Spleen (tissue), 11 donors: ENCODE measurements around the gene PAX6. TPM values are rescaled to one million over a fixed set of nuclear protein-coding genes. Genes with fewer than 3 reads are reported as not detected.
A peak's percentile ranks its signal among the peaks of the same experiment; 100 is the strongest.

ENCODE experiments used
- DNase-seq: peaks from one replicate; pipeline ENCODE4 v3.0.0-alpha.2; 2020
- H3K27ac ChIP-seq, 8 donors: fragments of 200-600 bp; sonication (generic) in 7 of 8; 1 replicate in 4 of 8; 2 replicates in 4 of 8; pipeline versions ENCODE4 v1.5.0 to v1.8.0; 2016 to 2021; ENCODE audit warnings: inconsistent platforms in 4 of 8, mild to moderate bottlenecking in 4 of 8, moderate library complexity in 1 of 8
- H3K27me3 ChIP-seq, 7 donors: fragments of 200-600 bp; sonication (generic) in 6 of 7; replicated peaks in 1 of 7; 1 replicate in 4 of 7; 2 replicates in 3 of 7; pipeline versions ENCODE4 v1.5.0 to v1.8.0; 2016 to 2021; ENCODE audit warnings: inconsistent platforms in 3 of 7, mild to moderate bottlenecking in 1 of 7
- H3K36me3 ChIP-seq, 6 donors: fragments of 200-600 bp; sonication (generic) in 5 of 6; 1 replicate in 4 of 6; 2 replicates in 2 of 6; pipeline versions ENCODE4 v1.5.0 to v1.8.0; 2016 to 2021; ENCODE audit warnings: inconsistent platforms in 2 of 6
- H3K4me1 ChIP-seq, 6 donors: fragments of 200-600 bp; sonication (generic) in 5 of 6; 1 replicate in 3 of 6; 2 replicates in 3 of 6; pipeline versions ENCODE4 v1.5.0 to v1.8.0; 2016 to 2021; ENCODE audit warnings: inconsistent platforms in 3 of 6
- H3K4me3 ChIP-seq, 8 donors: fragments of 200-600 bp; sonication (generic) in 7 of 8; 1 replicate in 4 of 8; 2 replicates in 4 of 8; pipeline versions ENCODE4 v1.5.0 to v1.8.0; 2016 to 2021; ENCODE audit warnings: inconsistent platforms in 4 of 8, mild to moderate bottlenecking in 4 of 8, moderate library complexity in 2 of 8
- H3K9me3 ChIP-seq, 8 donors: fragments of 200-600 bp; sonication (generic) in 7 of 8; 1 replicate in 4 of 8; 2 replicates in 4 of 8; pipeline versions ENCODE4 v1.5.0 to v1.8.0; 2016 to 2021; ENCODE audit warnings: inconsistent platforms in 4 of 8
- CTCF ChIP-seq, 11 experiments: fragments of 200-600 bp in 7 of 11; fragments of 450-650 bp in 4 of 11; sonication (generic) in 4 of 11; IDR thresholded peaks in 8 of 11; conservative IDR thresholded peaks in 3 of 11; 1 replicate in 7 of 11; 2 replicates in 4 of 11; pipeline versions ENCODE4 v1.4.0 to v1.8.0; 2016 to 2021; ENCODE audit warnings: antibody characterized with exemption in 11 of 11, inconsistent platforms in 4 of 11, mild to moderate bottlenecking in 1 of 11
- POLR2A ChIP-seq, 3 donors: fragments of 450-650 bp; IDR thresholded peaks; one replicate each; pipeline ENCODE4 v1.5.1; 2017; ENCODE audit warnings: antibody characterized with exemption in 3 of 3, mild to moderate bottlenecking in 1 of 3
- POLR2AphosphoS5 ChIP-seq, 3 donors: sonication (generic); formaldehyde crosslinking; IDR thresholded peaks; one replicate each; pipeline ENCODE4 v1.5.1; 2017; ENCODE audit warnings: antibody characterized with exemption in 3 of 3
- WGBS, 5 donors: extraction: QIAGEN DNeasy Blood & Tissue Kit in 3 of 5; methylation state at CpG; one replicate each; pipeline versions ENCODE4 v1.1.5 to v1.1.7; 2013 to 2018; 5-methylcytosine and 5-hydroxymethylcytosine counted together
- intact Hi-C: fragments of 100-400 bp; cut with DNase I; formaldehyde crosslinking; loops from one replicate; pipeline ENCODE4 v1.15.0; 2023; ENCODE audit warnings: low total_unique reads
- polyA plus RNA-seq, 3 donors: library from polyadenylated mRNA; stranded (reverse); fragments of 200-250 nt; gene quantifications; one replicate each; pipeline ENCODE4 v1.2.1, GENCODE V29; 2013
- total RNA-seq, 7 donors: library from RNA; depleted of rRNA in 3 of 7; stranded (reverse); fragments of >200 nt in 3 of 7; fragmentation: NEBNext Ultra II Directional in 4 of 7; extraction: Animal tissue kit (Norgen Biotek cat#: 25700) in 4 of 7; gene quantifications; one replicate each; pipeline versions ENCODE4 v1.1.0 to v1.2.1, GENCODE V29; 2016 to 2021
- donor health status: healthy with polysubstance abuse.
- donor health status: DM: no; HTN: no; CAD: no; lungs with moderate emphysema.
- donor health status: DM: no; HTN: no; CAD: no.
- donor health status: Bipolar disorder and iron deficiency.
- donor health status: healthy.
- donor health status: DM: no; HTN: no; CAD: no.
- donor health status: DM: yes; HTN: yes; CAD: no.

The PAX6 gene
- total and polyA plus RNA-seq, 10 donors: 0.02 to 0.05 TPM; not detected in 8

GRCh38 chr11:31820438-31820818 lies 9.3 kb upstream of the PAX6 start:
- no peak for DNase-seq
- Histone ChIP-seq H3K4me1 (peaks cover 27 to 53% (median 33%) of the 10 kb centered on the region in 6 donors), H3K27ac (no peak overlapping the region), H3K9me3 (peaks cover 0 to 18% (median 0%) of the 10 kb centered on the region in 8 donors), H3K36me3 (no peaks in the 10 kb centered on the region), H3K4me3 (no peak overlapping the region), H3K27me3 (peaks cover 31 to 100% (median 100%) of the 10 kb centered on the region in 7 donors)
- 2 to 11% (median 9%) methylated on average over 15 of the region's 15 CpGs for WGBS, 5 donors
- intact Hi-C loops: no loop called here
- TF ChIP-seq POLR2A (IDR thresholded peaks at IDR 0.05) (no peak), CTCF (IDR thresholded peaks at IDR 0.05 in 8 of 11, conservative IDR thresholded peaks at IDR 0.05 in 3 of 11) (no peak), POLR2AphosphoS5 (IDR thresholded peaks at IDR 0.05) (no peak)

GRCh38 chr11:31819621-31820437 lies 8.7 kb upstream of the PAX6 start:
- Histone ChIP-seq H3K9me3 (peaks cover 0 to 18% (median 0%) of the 10 kb centered on the region in 8 donors), H3K27me3 (peaks cover 30 to 100% (median 100%) of the 10 kb centered on the region in 7 donors), H3K36me3 (no peaks in the 10 kb centered on the region), H3K4me3 (no peak overlapping the region), H3K27ac (no peak overlapping the region), H3K4me1 (peaks cover 33 to 53% (median 36%) of the 10 kb centered on the region in 6 donors)
- TF ChIP-seq POLR2AphosphoS5 (IDR thresholded peaks at IDR 0.05) (no peak), CTCF (IDR thresholded peaks at IDR 0.05 in 8 of 11, conservative IDR thresholded peaks at IDR 0.05 in 3 of 11) (no peak), POLR2A (IDR thresholded peaks at IDR 0.05) (no peak)
- DNase-seq: no peak
- WGBS, 5 donors: 10 to 13% (median 10%) methylated on average over 35 to 55 of the region's 55 CpGs
- intact Hi-C loops: no loop called here

GRCh38 chr11:31818874-31819331 lies 7.8 kb upstream of the PAX6 start:
- peaks cover 0 to 18% (median 0%) of the 10 kb centered on the region in 8 donors for H3K9me3 ChIP-seq
- no peak overlapping the region for H3K4me3 ChIP-seq
- no peak for TF ChIP-seq POLR2A (IDR thresholded peaks at IDR 0.05)
- TF ChIP-seq CTCF (IDR thresholded peaks at IDR 0.05 in 8 of 11, conservative IDR thresholded peaks at IDR 0.05 in 3 of 11): no peak
- TF ChIP-seq POLR2AphosphoS5 (IDR thresholded peaks at IDR 0.05): no peak
- no peak overlapping the region for H3K27ac ChIP-seq
- H3K36me3 ChIP-seq: no peaks in the 10 kb centered on the region
- intact Hi-C loops: no loop called here
- 8 to 15% (median 9%) methylated on average over 16 to 26 of the region's 26 CpGs for WGBS, 5 donors
- DNase-seq: peak; percentile 60
- peaks cover 42 to 59% (median 45%) of the 10 kb centered on the region in 6 donors for H3K4me1 ChIP-seq
- H3K27me3 ChIP-seq: peaks cover 27 to 100% (median 100%) of the 10 kb centered on the region in 7 donors

GRCh38 chr11:31818425-31818755 lies 7.3 kb upstream of the PAX6 start:
- Histone ChIP-seq H3K36me3 (no peaks in the 10 kb centered on the region), H3K4me1 (peaks cover 47 to 64% (median 50%) of the 10 kb centered on the region in 6 donors), H3K4me3 (peak overlapping the region in 3 of 8 donors; percentile 33 to 52 (median 34)), H3K27me3 (peaks cover 27 to 100% (median 100%) of the 10 kb centered on the region in 7 donors), H3K27ac (no peak overlapping the region), H3K9me3 (peaks cover 0 to 18% (median 0%) of the 10 kb centered on the region in 8 donors)
- WGBS, 5 donors: 6 to 20% (median 11%) methylated on average over 8 to 9 of the region's 9 CpGs
- TF ChIP-seq POLR2AphosphoS5 (IDR thresholded peaks at IDR 0.05): no peak
- TF ChIP-seq CTCF (IDR thresholded peaks at IDR 0.05 in 8 of 11, conservative IDR thresholded peaks at IDR 0.05 in 3 of 11): no peak
- no peak for TF ChIP-seq POLR2A (IDR thresholded peaks at IDR 0.05)
- DNase-seq: no peak
- intact Hi-C loops: no loop called here
